ENCODE measurements around the gene LSAMP.

LSAMP gene

GRCh38 chr3:115999001-115999585 lies 446.2 kb downstream of the LSAMP start:
- DNase-seq = no peak

GRCh38 chr3:115996420-115997108 lies 448.7 kb downstream of the LSAMP start:
- DNase-seq = no peak

GRCh38 chr3:115990669-115991068 lies 454.6 kb downstream of the LSAMP start:
- DNase-seq = no peak

- no peak for DNase-seq
Observed at GRCh38 chr3:115989684-115990421, 455.4 kb downstream of the LSAMP start.

GRCh38 chr3:115986555-115987207 lies 458.6 kb downstream of the LSAMP start:
- DNase-seq = no peak

GRCh38 chr3:115982629-115983028 lies 462.7 kb downstream of the LSAMP start:
- no peak for DNase-seq

- no peak for DNase-seq
Observed at GRCh38 chr3:115982108-115982507, 463.2 kb downstream of the LSAMP start.

- DNase-seq = no peak
Observed at GRCh38 chr3:115980709-115981108, 464.6 kb downstream of the LSAMP start.

- DNase-seq = no peak
Observed at GRCh38 chr3:115977866-115978265, 467.4 kb downstream of the LSAMP start.

- DNase-seq = no peak
Observed at GRCh38 chr3:115975796-115976195, 469.5 kb downstream of the LSAMP start.

- no peak for DNase-seq
Observed at GRCh38 chr3:115975353-115975752, 469.9 kb downstream of the LSAMP start.

- no peak for DNase-seq
Observed at GRCh38 chr3:115974940-115975339, 470.3 kb downstream of the LSAMP start.

- no peak for DNase-seq
Observed at GRCh38 chr3:115968871-115969270, 476.4 kb downstream of the LSAMP start.

- DNase-seq = no peak
Observed at GRCh38 chr3:115961380-115961779, 483.9 kb downstream of the LSAMP start.

- DNase-seq = no peak
Observed at GRCh38 chr3:115960799-115961198, 484.5 kb downstream of the LSAMP start.

- no peak for DNase-seq
Observed at GRCh38 chr3:115958526-115958925, 486.8 kb downstream of the LSAMP start.

- no peak for DNase-seq
Observed at GRCh38 chr3:115947325-115947724, 498.0 kb downstream of the LSAMP start.

- DNase-seq = no peak
Observed at GRCh38 chr3:115943579-115943978, 501.7 kb downstream of the LSAMP start.

- no peak for DNase-seq
Observed at GRCh38 chr3:115937054-115937453, 508.2 kb downstream of the LSAMP start.

GRCh38 chr3:115932807-115933206 lies 512.5 kb downstream of the LSAMP start:
- DNase-seq = no peak

- no peak for DNase-seq
Observed at GRCh38 chr3:115931581-115931980, 513.7 kb downstream of the LSAMP start.

- no peak for DNase-seq
Observed at GRCh38 chr3:115930922-115931321, 514.4 kb downstream of the LSAMP start.

- no peak for DNase-seq
Observed at GRCh38 chr3:115930168-115930567, 515.1 kb downstream of the LSAMP start.

GRCh38 chr3:115928376-115928775 lies 516.9 kb downstream of the LSAMP start:
- DNase-seq = no peak

Data from CD4-positive, alpha-beta T cell treated with Interleukin-6 for 4 hours (primary cell).